ENCODE results near the gene ELL2.

DNA sequence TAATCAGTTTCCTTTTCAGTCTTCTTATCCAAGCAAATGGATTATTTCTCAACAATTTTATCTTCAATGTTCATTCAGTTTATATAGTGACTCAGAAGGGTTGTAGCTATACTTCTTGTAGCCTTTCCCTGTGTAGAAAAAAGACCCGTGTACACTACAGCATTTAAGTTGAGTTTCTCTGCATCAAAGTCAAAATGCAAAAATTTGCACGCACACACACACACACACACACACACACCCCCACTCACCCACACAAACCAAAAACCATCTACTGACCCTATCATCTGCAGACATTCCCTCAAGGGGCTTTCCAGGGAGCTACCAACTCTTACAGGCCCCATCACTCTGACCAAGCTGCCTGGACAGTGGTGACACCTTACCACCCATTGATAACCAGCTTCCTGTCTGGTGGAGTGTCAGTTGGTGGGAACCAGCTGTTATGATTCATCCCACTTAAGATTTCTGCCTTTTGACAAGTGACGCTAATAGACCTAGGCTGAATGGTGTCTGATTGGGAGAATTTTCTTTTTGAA, 12.2 kb upstream of the ELL2 start:
- TF ChIP-seq POLR2AphosphoS5 (IDR thresholded peaks at IDR 0.05) (no peak), CTCF (IDR thresholded peaks at IDR 0.05; ENCODE audit: poor library complexity, severe bottlenecking) (no peak), REST (IDR thresholded peaks at IDR 0.05; ENCODE audit: borderline replicate concordance) (no peak), EZH2 (IDR thresholded peaks at IDR 0.05; ENCODE audit: borderline replicate concordance, insufficient read depth, low read length, poor library complexity, severe bottlenecking) (no peak), TAF1 (IDR thresholded peaks at IDR 0.05; ENCODE audit: low read depth) (no peak), EP300 (conservative IDR thresholded peaks at IDR 0.05; ENCODE audit: poor library complexity, severe bottlenecking) (peak; percentile 38), SMC3 (conservative IDR thresholded peaks at IDR 0.05; ENCODE audit: poor library complexity) (no peak), RAD21 (conservative IDR thresholded peaks at IDR 0.05) (no peak)

Data from neural cell (in vitro differentiated cells).